AG04449 (cell line): Measurements from ENCODE around the gene SYT13.
"Not testable (repeated sequence)": the region's sequence is repeated elsewhere in the genome, so short reads cannot be mapped to it uniquely, and the experiment has no call there.

Experiments
- CTCF ChIA-PET: fragments of 350-600 bp; formaldehyde crosslinking; extraction: SDS; loops from one replicate; lab custom pipeline; 2021; ENCODE audit warnings: antibody characterized with exemption; lab: Yijun Ruan, JAX
- POLR2A ChIA-PET: fragments of 400-600, 350-600 bp; formaldehyde crosslinking; extraction: SDS; loops from one replicate; lab custom pipeline; 2020; ENCODE audit warnings: antibody characterized with exemption, inconsistent platforms; lab: Yijun Ruan, JAX
- DNase-seq: peaks from one replicate; pipeline ENCODE4 v3.0.0-alpha.2; 2010; ENCODE audit warnings: low read depth, low spot score
- H3K4me3 ChIP-seq: 2 replicates; pipeline ENCODE4 v1.5.1; 2011; ENCODE audit warnings: low read depth, mild to moderate bottlenecking, control low read depth, low read length
- CTCF ChIP-seq: IDR thresholded peaks from one replicate; pipeline ENCODE4 v1.5.1; 2011; ENCODE audit warnings: mild to moderate bottlenecking, moderate library complexity, low read length, control low read depth, inconsistent platforms; ENCODE audit not compliant: insufficient read depth; ENCODE audit errors: missing control alignments

Gene SYT13

GRCh38 chr11:45296075-45296474 is 9.9 kb upstream of the SYT13 start:
- ChIA-PET POLR2A (no interaction called here), CTCF (interaction anchor here (1.4 to 16.1 kb wide), 4 partner anchors 11 to 360 kb away, joined by 3 to 439 read pairs (median 4); no protein-coding TSS in a partner anchor)
- no peak for TF ChIP-seq CTCF
- no peak for DNase-seq
- no peak overlapping the region for H3K4me3 ChIP-seq

- no peak for TF ChIP-seq CTCF
- DNase-seq = no peak
- H3K4me3 ChIP-seq = no peak overlapping the region
- ChIA-PET POLR2A (no interaction called here), CTCF (interaction anchor here (0.9 to 16.1 kb wide), 9 partner anchors 10 to 368 kb away, joined by 3 to 439 read pairs (median 3); no protein-coding TSS in a partner anchor)
Measured at GRCh38 chr11:45294499-45294898, 8.4 kb upstream of the SYT13 start.

DNA sequence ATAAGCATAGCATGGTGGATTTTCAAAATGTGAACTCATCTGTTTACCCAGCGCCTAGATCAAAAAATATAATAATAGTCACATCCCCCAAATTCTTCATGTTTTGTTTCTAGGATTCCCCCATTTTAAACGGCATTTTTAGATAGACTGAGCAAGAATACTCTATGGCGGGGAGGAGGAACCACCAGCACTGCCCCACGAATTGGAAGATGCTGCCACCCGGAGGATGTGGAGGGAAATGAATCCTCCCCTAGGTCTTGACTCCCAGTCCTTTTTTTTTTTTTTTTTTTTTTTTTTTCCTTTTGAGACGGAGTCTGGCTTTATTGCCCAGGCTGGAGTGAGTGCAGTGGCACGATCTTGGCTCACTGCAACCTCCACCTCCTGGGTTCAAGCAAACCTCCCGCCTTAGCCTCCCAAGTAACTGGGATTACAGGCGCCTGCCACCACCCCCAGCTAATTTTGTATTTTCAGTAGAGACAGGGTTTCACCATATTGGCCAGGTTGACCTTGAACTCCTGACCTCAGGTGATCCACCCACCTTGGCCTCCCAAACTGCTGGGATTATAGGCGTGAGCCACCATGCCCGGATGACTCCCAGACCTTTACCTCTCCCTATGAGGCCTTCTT is 7.5 kb upstream of the SYT13 start:
- DNase-seq, POLR2A ChIA-PET, H3K4me3 ChIP-seq: not testable (repeated sequence)
- CTCF ChIA-PET = interaction anchor here (0.9 to 16.1 kb wide), 8 partner anchors 11 to 358 kb away, joined by 3 to 439 read pairs (median 3); no protein-coding TSS in a partner anchor
- TF ChIP-seq CTCF = peak; percentile 70

DNA sequence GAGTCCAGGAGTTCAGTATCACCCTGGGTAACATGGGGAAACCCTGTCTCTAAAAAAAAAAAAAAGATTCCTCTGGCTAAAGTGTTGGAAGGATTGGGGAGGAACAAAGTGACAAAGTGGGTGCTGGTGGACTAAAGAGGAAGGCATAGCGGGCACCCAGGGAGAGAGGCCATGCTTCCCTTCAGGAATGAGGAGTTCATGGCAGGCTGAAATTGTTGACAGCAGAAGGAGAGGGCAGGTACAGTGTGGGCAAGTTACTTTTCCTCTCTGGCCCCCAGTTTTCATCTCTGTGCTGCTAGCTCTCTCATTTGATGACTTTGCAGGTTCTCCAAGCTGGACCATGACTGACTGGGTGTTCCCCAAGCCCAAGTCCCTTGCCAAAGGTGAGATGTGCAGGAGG is 4.4 kb upstream of the SYT13 start:
- DNase-seq = no peak
- TF ChIP-seq CTCF = no peak
- ChIA-PET CTCF (interaction anchor here (3.2 to 16.1 kb wide), 2 partner anchors 181 to 354 kb away, joined by 9 to 439 read pairs; no protein-coding TSS in a partner anchor), POLR2A (no interaction called here)
- H3K4me3 ChIP-seq = no peak overlapping the region

GRCh38 chr11:45289369-45289768 is 3.2 kb upstream of the SYT13 start:
- TF ChIP-seq CTCF = no peak
- H3K4me3 ChIP-seq = no peak overlapping the region
- POLR2A ChIA-PET = no interaction called here
- CTCF ChIA-PET = interaction anchor here (1.1 to 16.1 kb wide), 3 partner anchors 46 to 482 kb away, joined by 3 to 439 read pairs (median 5); no protein-coding TSS in a partner anchor
- no peak for DNase-seq

DNA sequence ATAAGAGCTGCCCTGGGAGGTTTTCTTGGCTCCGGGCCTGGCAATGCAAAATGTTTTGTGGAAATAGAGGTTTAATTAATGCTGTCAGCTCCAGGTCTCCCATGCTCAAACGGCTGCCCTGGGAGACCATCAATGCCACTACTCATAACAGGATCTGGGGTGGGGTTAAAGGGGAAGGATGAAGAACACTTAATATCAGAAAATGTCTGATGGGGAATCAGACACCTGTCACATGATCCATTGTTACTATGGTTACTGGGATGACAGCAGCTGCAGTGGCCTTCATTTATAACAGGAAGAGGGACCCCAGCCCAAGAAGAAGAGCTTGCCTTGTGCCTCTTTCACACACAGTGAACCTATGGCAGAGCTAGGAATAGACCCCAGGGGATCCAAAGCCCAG is 2.2 kb upstream of the SYT13 start:
- DNase-seq = no peak

More for the DNA sequence above, 2.2 kb upstream of the SYT13 start:
- TF ChIP-seq CTCF = no peak
- H3K4me3 ChIP-seq = no peak overlapping the region
- CTCF ChIA-PET = interaction anchor here (1.0 to 16.1 kb wide), 7 partner anchors 11 to 483 kb away, joined by 4 to 439 read pairs (median 5); no protein-coding TSS in a partner anchor
- POLR2A ChIA-PET = no interaction called here
